Keratinocyte (primary cell): ENCODE results near the gene NLRP5.

Source experiments
- EZH2 ChIP-seq: IDR thresholded peaks from one replicate; pipeline ENCODE4 v1.6.1; 2012; ENCODE audit warnings: inconsistent platforms, mild to moderate bottlenecking, low read length, moderate library complexity
- TF ChIP-seq, protein P1 (sequence below), 3 experiments: IDR thresholded peaks in 1 of 3; conservative IDR thresholded peaks in 1 of 3; optimal IDR thresholded peaks in 1 of 3; 2 replicates in 2 of 3; 3 replicates in 1 of 3; pipeline versions ENCODE3 to v1.5.1; 2011; ENCODE audit warnings: low read length in 3 of 3, mild to moderate bottlenecking in 3 of 3, moderate library complexity in 2 of 3, control low read depth in 1 of 3, inconsistent platforms in 1 of 3; ENCODE audit not compliant: insufficient read depth in 2 of 3; ENCODE audit errors: extremely low read depth in 1 of 3

DNA sequence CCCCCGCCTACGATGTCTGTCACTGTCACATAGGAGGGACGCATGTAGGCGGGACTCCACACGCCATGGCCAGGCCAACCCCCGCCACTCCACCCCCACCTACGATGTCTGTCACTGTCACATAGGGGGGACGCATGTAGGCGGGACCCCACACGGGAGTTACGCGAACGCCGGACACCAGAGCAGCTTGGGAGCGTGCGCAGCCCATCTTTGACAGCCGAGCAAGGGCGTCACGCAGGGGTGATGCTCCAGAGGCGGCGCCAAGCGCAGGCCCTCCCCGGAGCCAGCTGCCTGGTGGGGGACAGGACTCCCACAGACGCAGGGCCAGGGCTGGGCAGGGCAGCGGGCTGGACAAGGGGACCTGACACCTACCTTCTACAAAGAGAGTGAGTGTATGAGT, 114.5 kb downstream of the NLRP5 start:
- TF ChIP-seq, protein P1, sequence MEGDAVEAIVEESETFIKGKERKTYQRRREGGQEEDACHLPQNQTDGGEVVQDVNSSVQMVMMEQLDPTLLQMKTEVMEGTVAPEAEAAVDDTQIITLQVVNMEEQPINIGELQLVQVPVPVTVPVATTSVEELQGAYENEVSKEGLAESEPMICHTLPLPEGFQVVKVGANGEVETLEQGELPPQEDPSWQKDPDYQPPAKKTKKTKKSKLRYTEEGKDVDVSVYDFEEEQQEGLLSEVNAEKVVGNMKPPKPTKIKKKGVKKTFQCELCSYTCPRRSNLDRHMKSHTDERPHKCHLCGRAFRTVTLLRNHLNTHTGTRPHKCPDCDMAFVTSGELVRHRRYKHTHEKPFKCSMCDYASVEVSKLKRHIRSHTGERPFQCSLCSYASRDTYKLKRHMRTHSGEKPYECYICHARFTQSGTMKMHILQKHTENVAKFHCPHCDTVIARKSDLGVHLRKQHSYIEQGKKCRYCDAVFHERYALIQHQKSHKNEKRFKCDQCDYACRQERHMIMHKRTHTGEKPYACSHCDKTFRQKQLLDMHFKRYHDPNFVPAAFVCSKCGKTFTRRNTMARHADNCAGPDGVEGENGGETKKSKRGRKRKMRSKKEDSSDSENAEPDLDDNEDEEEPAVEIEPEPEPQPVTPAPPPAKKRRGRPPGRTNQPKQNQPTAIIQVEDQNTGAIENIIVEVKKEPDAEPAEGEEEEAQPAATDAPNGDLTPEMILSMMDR (optimal IDR thresholded peaks at IDR 0.05 in 1 of 3, IDR thresholded peaks at IDR 0.05 in 1 of 3, conservative IDR thresholded peaks at IDR 0.05 in 1 of 3; ENCODE audit: extremely low read depth in 1 of 3, insufficient read depth in 2 of 3, low read length in 3 of 3) = no peak
- no peak for TF ChIP-seq EZH2
